Stimulated activated effector memory CD8-positive, alpha-beta T cell treated with anti-CD3 and anti-CD28 coated beads, Interleukin-12 subunit alpha, Interleukin-12 subunit beta, amount 100 ng/mL, for 72 hours (primary cell): ENCODE results near the gene CD96.
"Not testable (repeated sequence)": the region's sequence is repeated elsewhere in the genome, so short reads cannot be mapped to it uniquely, and the experiment has no call there.

Experiments used
- ATAC-seq: fragments of 150-1000 bp; cut with Tn5 transposase; 2 replicates; pipeline ENCODE4 v1.10.0; 2021
- DNase-seq, 2 donors: peaks; one replicate each; pipeline ENCODE4 v3.0.0; 2021 to 2022; ENCODE audit warnings: low spot score in 2 of 2
- H3K27ac Mint-ChIP-seq: one replicate; pipeline ENCODE4 v1.8.0; 2022; ENCODE audit warnings: mild to moderate bottlenecking, mixed read lengths
- H3K36me3 Mint-ChIP-seq: one replicate; pipeline ENCODE4 v1.8.0; 2022; ENCODE audit warnings: mild to moderate bottlenecking, mixed read lengths
- H3K4me1 Mint-ChIP-seq: one replicate; pipeline ENCODE4 v1.8.0; 2022; ENCODE audit warnings: mixed read lengths
- H3K4me3 Mint-ChIP-seq: one replicate; pipeline ENCODE4 v1.8.0; 2022; ENCODE audit warnings: mild to moderate bottlenecking, mixed read lengths
- H3K9me3 Mint-ChIP-seq: one replicate; pipeline ENCODE4 v1.8.0; 2022; ENCODE audit warnings: mixed read lengths

Gene CD96, protein sequence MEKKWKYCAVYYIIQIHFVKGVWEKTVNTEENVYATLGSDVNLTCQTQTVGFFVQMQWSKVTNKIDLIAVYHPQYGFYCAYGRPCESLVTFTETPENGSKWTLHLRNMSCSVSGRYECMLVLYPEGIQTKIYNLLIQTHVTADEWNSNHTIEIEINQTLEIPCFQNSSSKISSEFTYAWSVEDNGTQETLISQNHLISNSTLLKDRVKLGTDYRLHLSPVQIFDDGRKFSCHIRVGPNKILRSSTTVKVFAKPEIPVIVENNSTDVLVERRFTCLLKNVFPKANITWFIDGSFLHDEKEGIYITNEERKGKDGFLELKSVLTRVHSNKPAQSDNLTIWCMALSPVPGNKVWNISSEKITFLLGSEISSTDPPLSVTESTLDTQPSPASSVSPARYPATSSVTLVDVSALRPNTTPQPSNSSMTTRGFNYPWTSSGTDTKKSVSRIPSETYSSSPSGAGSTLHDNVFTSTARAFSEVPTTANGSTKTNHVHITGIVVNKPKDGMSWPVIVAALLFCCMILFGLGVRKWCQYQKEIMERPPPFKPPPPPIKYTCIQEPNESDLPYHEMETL

DNA sequence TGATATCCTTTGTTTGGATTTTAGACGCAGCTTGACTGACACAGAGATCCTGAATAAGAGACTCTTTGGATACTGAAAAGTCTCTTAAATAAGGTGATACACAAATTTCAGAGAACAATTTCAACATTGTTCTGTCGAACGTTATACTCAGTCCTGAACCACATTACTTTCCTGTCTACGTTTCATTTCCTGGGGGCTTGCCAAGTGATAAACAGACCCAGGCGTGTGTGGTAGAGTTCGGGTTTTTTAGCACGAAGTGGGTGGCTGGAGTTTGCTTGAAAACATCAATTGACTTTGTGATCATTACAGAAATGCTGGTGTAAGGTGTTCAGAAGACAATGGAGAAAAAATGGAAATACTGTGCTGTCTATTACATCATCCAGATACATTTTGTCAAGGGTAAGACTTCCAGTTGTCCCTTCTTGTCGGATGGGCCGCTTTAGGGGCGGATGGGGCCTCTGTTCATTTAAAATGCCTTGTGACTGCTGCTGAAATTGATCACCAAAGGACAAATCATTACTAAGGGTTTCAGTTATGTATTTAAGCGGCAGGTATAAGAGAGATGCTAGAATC is at the start of gene CD96:
TSS of gene CD96 (plus strand) at position 287 of the 573 bp plus-strand sequence. CDS start at position 339, 52 bp downstream.
- H3K4me3 Mint-ChIP-seq, result no peak within 1 kb of the TSS
- H3K36me3 Mint-ChIP-seq, result peaks cover 21% of the 10 kb centered on the region
- H3K27ac Mint-ChIP-seq, result no peak within 1 kb of the TSS
- peaks cover 4% of the 10 kb centered on the region for H3K9me3 Mint-ChIP-seq
- H3K4me1 Mint-ChIP-seq, result peaks cover 70% of the 10 kb centered on the region
- peak; percentile 88 for ATAC-seq
- DNase-seq, result peak; percentile 46 to 84

DNA sequence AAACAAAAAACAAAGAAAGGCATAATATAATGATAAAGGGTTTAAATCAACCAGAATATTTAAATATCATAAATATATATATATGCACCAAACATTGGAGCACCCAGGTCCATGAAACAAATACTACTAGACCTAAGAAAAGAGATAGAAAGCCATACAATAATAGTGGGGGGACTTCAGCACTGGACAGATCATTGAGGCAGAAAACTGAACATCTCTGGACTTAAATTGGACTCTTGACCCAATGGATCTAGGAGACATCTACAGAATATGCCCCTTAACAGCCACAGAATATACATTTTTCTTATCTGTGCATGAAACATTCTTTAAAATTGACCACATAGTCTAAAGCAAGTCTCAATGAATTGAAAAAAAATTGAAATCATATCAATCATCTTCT is 48.7 kb upstream of the CD96 start:
- Mint-ChIP-seq H3K4me3 (no peak overlapping the region), H3K4me1 (no peaks in the 10 kb centered on the region), H3K27ac (no peak overlapping the region), H3K9me3 (peaks cover 3% of the 10 kb centered on the region), H3K36me3 (no peaks in the 10 kb centered on the region)
- ATAC-seq (no peak), DNase-seq (no peak)

DNA sequence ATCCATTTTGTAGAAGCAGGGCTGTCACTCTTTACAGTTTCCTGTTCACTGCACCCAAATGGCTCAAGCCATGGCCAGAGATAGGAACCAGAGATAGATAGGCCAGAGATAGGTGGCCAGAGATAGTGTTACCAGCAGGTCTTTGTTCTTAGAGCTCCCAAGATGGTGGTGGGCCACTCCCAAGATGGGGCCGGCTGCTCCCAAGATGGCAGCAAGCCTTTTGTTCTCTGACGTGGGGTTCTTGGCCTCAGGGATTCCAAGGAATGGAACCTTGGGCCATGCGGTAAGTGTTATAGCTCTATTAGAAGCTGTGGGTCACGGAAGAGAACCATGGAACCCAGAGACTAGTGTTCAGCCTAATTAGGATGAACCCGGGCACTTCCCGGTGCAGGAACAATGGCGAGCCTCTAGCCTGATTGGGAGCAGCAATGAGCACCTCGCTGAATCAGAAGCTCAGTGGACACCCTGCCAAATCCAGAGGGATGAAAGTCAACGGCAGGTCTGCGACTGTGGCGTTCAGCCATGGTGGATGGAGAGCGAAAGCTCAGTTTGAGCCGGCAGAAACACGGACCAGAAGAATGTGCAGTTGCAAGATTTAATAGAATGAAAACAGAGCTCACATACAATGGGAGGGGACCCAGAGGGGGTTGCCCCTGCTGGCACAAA is 45.0 kb upstream of the CD96 start:
- peaks cover 3% of the 10 kb centered on the region for H3K4me1 Mint-ChIP-seq
- ATAC-seq, result no peak
- no peak overlapping the region for H3K4me3 Mint-ChIP-seq
- no peaks in the 10 kb centered on the region for H3K36me3 Mint-ChIP-seq
- H3K27ac Mint-ChIP-seq, result no peak overlapping the region
- DNase-seq, result no peak
- peaks cover 3% of the 10 kb centered on the region for H3K9me3 Mint-ChIP-seq

DNA sequence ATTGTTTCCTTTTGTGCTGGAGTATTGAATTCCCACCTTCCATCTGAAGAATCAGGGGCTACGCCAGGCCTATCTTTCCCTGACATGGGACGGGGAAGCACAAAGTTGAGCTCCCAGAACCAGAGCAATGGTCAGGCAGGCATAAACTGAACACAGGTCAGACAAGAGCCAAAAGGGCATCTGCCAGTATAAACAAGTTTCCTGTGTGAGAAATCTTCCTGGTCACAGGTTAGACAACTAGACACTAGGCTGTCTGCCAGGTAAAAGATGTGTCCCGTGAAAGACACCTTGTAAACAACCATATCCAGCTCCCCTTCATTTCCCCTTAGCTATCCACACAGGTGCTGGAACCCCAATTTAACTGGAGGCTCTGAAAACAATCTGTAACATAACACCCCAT is 44.0 kb upstream of the CD96 start:
- Mint-ChIP-seq H3K27ac (no peak overlapping the region), H3K36me3 (no peaks in the 10 kb centered on the region), H3K4me3 (no peak overlapping the region), H3K4me1 (peaks cover 6% of the 10 kb centered on the region), H3K9me3 (peaks cover 3% of the 10 kb centered on the region)
- DNase-seq (no peak), ATAC-seq (no peak)

DNA sequence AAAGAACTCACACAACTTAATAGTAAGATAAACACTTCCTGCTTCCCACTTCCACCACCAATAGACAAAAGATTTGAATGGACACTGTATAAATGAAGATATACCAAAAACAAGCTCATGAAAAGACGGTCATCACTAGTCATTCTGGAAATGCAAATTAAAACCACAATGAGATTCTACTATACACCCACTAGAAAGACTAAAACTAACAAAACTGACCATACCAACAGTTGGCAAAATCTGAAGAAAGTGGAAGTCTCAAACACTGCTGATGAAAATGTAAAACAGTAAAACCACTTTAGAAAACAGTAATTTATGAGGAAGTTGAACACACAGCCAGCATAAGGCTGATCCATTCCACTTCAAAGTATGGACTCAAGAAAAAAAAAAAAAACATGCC is 35.6 kb upstream of the CD96 start:
- H3K4me1 Mint-ChIP-seq, result peaks cover 6% of the 10 kb centered on the region
- H3K36me3 Mint-ChIP-seq, result no peaks in the 10 kb centered on the region
- DNase-seq (no peak), ATAC-seq (no peak)
- H3K4me3 Mint-ChIP-seq, result no peak overlapping the region
- H3K9me3 Mint-ChIP-seq, result no peaks in the 10 kb centered on the region
- no peak overlapping the region for H3K27ac Mint-ChIP-seq

DNA sequence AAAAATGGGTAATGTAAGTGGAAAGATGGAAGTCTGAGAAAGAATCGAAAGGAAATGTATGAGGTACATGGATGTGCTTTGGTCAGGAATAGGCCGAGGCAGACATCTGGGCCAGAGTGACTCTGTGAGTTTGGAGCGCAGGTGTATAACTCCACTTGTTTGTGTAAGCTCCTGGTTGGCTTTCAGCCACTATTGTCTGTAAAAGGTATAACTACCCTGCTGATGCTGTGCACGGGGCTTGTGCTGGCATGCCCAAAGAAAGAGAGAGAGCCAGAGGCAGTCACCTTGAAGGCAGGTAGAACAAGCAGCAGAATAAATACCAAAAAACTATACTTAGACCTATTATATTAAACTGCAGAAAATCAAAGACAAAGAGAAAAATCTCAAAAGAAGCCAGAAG is 32.7 kb upstream of the CD96 start:
- Mint-ChIP-seq H3K27ac (no peak overlapping the region), H3K36me3 (no peaks in the 10 kb centered on the region), H3K4me3 (no peak overlapping the region)

DNA sequence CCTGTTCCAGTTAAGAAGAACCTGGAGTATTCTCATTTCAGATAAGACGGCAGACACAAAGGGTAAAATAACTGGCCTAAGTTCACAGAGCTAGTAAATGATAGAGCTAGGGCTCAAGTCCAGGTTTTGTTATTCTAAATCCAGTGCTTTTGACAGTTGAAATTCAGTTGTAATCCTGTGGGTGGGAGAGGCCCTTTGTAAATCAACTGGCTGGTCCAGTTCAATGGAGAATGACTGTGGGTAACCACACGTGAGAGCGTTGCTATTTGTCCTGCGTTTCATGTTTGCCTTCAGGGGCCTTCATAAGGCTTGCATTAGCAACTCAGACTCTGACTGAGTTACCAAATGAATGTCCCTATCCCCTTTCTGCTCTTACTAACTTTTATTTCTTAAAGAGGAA is 24.2 kb upstream of the CD96 start:
- H3K9me3 Mint-ChIP-seq, result no peaks in the 10 kb centered on the region

More for the DNA sequence above, 32.7 kb upstream of the CD96 start:
- Mint-ChIP-seq H3K9me3 (no peaks in the 10 kb centered on the region), H3K4me1 (no peaks in the 10 kb centered on the region)
- DNase-seq (no peak), ATAC-seq (no peak)

DNA sequence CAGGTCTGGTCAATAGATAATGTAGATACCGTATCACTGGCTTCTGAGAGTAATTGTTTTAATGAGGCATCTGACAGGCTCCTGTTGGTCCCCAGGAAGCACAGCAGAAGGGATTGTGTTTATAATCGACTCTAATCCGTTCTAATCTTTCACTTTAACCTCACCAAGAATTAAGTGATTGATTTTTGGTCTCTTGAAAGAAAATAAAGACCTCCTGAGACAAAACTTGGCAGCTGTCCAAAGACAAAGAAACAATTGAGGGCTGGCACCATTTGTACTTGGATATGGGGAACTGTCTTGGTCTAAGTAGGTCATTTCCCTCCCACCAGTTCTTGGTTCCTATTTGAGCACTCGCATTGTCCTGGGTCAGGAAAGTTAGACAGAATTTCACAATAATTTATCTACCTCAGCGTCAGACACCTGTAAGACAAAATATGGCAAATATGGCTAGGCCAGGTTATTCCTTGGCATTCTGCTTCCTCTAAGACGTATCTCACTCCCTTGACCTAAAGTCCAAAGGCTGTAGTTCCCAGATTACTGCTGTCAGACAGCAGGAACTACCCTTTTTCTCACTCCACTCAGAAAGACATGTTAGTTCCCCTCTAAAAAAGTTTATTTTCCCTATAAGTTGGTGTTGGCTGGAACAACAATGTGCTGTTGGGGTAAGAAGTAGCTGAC is 22.7 kb upstream of the CD96 start:
- H3K4me3 Mint-ChIP-seq, result no peak overlapping the region
- no peaks in the 10 kb centered on the region for H3K4me1 Mint-ChIP-seq
- no peaks in the 10 kb centered on the region for H3K9me3 Mint-ChIP-seq
- DNase-seq, result no peak
- no peak overlapping the region for H3K27ac Mint-ChIP-seq
- H3K36me3 Mint-ChIP-seq, result no peaks in the 10 kb centered on the region
- ATAC-seq, result no peak

More for the DNA sequence above, 24.2 kb upstream of the CD96 start:
- Mint-ChIP-seq H3K4me1 (no peaks in the 10 kb centered on the region), H3K36me3 (no peaks in the 10 kb centered on the region), H3K27ac (no peak overlapping the region), H3K4me3 (no peak overlapping the region)
- no peak for DNase-seq
- no peak for ATAC-seq

DNA sequence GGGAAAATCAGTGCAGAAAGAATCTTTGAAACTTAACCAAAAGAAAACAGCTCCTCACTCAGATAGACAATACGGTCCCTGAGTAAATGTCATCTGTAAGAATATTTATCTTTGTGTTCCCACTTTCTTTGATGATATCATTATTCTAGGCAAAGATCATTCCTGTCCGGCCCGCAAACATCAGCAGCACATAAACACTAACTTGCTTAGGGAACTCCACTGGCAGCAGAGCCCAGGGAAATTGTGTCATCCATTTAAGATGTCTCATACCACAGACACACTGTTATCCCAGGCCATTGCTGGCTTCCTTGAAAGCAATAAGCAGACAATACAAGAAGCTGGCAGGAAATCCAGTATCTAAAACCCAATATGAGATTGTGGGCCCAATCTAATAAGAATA is 20.1 kb upstream of the CD96 start:
- no peak overlapping the region for H3K4me3 Mint-ChIP-seq
- no peaks in the 10 kb centered on the region for H3K36me3 Mint-ChIP-seq
- ATAC-seq (no peak), DNase-seq (no peak)
- no peaks in the 10 kb centered on the region for H3K9me3 Mint-ChIP-seq
- no peak overlapping the region for H3K27ac Mint-ChIP-seq
- no peaks in the 10 kb centered on the region for H3K4me1 Mint-ChIP-seq

DNA sequence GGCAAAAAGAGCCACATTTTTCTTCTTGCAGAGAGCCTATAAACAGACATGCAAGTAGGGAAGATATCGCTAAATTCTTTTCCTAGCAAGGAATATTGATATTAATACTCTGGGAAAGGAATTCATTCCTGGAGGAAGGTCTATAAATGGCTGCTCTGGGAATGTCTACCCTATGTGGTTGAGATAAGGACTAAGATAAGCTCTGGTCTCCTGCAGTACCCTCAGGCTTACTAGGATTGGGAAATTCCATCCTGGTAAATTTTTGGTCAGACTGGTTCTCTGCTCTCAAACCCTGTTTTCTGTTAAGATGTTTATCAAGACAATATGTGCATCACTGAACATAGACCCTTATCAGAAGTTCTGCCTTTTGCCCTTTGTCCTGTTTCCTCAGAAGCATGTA is 17.5 kb upstream of the CD96 start:
- DNase-seq, H3K4me3 Mint-ChIP-seq, H3K27ac Mint-ChIP-seq, H3K36me3 Mint-ChIP-seq, ATAC-seq, H3K9me3 Mint-ChIP-seq, H3K4me1 Mint-ChIP-seq: not testable (repeated sequence)

DNA sequence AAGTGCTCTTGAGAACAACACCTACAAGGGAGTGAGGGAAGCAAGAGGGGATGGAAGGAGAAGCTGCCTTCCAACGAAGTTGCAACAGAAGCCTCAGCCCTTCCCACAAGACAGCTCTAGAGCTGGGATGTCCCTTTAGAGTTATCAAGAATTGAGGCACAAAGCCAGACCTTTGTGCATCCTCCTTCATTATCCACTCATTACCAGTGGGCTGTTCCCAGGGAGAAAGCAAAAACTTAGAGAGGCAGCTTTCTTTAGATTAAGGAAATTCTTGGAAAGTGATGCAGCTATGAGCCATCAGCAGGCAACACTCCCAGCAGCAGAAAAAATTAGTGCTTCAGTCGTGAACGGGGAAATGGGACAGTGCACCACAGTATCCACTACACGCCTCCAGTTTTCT is 10.6 kb upstream of the CD96 start:
- H3K4me3 Mint-ChIP-seq, result no peak overlapping the region
- no peak for DNase-seq
- H3K27ac Mint-ChIP-seq, result no peak overlapping the region
- H3K36me3 Mint-ChIP-seq, result no peaks in the 10 kb centered on the region
- ATAC-seq, result no peak
- H3K4me1 Mint-ChIP-seq, result peaks cover 12% of the 10 kb centered on the region
- peaks cover 11% of the 10 kb centered on the region for H3K9me3 Mint-ChIP-seq

DNA sequence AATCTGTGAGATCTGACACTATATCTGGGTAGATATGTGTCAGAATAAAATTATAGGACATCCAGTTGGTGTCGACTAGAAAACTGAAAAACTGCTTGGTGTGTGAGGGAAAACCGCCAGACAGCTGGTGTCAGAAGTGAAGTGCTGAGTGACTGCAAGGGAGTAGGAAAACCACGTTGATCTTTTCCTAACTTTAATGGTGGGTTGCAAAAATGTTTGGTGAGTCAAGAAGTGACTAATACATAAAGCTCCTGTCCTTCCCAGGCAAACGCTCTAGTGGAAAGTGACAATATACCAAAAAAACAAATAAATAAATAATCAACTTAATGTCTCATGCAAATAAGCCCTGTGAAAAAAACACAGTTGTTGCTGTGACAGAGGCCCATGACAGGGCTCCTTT is 7.3 kb upstream of the CD96 start:
- DNase-seq (no peak), ATAC-seq (no peak)
- peaks cover 37% of the 10 kb centered on the region for H3K4me1 Mint-ChIP-seq
- no peaks in the 10 kb centered on the region for H3K36me3 Mint-ChIP-seq
- peaks cover 13% of the 10 kb centered on the region for H3K9me3 Mint-ChIP-seq
- H3K4me3 Mint-ChIP-seq, result no peak overlapping the region
- H3K27ac Mint-ChIP-seq, result peak overlapping the region; percentile 3

DNA sequence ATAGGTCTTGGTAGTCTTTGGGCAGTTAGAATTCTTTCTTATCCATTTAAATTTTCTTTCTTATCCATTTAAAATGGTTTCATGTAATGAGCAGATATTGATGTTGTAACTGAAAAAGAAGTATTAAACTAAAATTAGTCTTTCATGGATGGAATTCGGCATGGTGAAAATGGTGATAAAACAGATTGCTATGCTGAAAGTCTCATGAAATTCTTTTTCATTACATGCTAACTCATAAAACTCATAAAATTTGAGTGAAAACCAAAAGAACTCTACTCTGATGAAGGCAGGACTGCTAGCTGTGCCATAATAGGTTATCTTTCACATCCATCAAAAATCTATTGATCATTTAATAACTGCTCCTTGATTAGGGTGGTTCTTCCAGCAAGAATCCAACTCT is 3.9 kb upstream of the CD96 start:
- DNase-seq (no peak), ATAC-seq (no peak)
- H3K36me3 Mint-ChIP-seq, result peaks cover 18% of the 10 kb centered on the region
- H3K27ac Mint-ChIP-seq, result no peak overlapping the region
- H3K9me3 Mint-ChIP-seq, result peaks cover 6% of the 10 kb centered on the region
- H3K4me1 Mint-ChIP-seq, result peaks cover 61% of the 10 kb centered on the region
- H3K4me3 Mint-ChIP-seq, result peak overlapping the region; percentile 61

DNA sequence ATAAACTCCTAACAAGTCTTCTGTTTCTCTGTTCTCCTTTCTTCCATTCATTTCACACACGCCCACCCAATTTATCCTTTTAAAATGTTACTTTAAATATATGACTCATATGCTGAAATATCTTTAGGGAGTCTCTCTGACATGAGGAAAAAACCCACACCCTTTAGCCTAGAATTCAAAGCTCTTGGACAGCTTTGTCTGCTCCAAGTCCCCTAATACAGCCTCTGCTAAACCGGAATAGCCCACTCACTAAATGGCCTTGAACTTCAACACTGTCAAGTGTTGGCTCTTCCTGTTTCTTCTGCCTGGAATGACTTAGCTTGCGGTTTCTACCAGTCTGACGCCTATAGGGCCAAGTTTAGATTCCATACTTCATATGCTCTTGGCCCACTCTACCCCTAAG is 3.3 kb upstream of the CD96 start:
- Mint-ChIP-seq H3K4me3 (peak overlapping the region; percentile 61), H3K36me3 (peaks cover 21% of the 10 kb centered on the region), H3K9me3 (peaks cover 6% of the 10 kb centered on the region), H3K27ac (no peak overlapping the region), H3K4me1 (peaks cover 63% of the 10 kb centered on the region)
- DNase-seq, result no peak
- peak; percentile 34 for ATAC-seq
